WI38 (cell line): ENCODE data around the gene SKI.

Experiments
- H3K4me3 ChIP-seq: 2 replicates; pipeline ENCODE4 v1.5.1; 2011; ENCODE audit warnings: low read depth, mild to moderate bottlenecking, control low read depth, low read length
- CTCF ChIP-seq: IDR thresholded peaks from 2 replicates; pipeline ENCODE4 v1.5.1; 2012; ENCODE audit warnings: low read depth, mild to moderate bottlenecking, control low read depth, low read length

The SKI gene

GRCh38 chr1:2279817-2280216 lies 51.7 kb downstream of the SKI start:
- TF ChIP-seq CTCF = no peak
- H3K4me3 ChIP-seq = no peak overlapping the region

- TF ChIP-seq CTCF = no peak
These were observed 54.6 kb downstream of the SKI start for GRCh38 chr1:2282556-2283270.

GRCh38 chr1:2283371-2283990 lies 55.4 kb downstream of the SKI start:
- TF ChIP-seq CTCF = no peak
- H3K4me3 ChIP-seq = no peak overlapping the region

More at GRCh38 chr1:2282556-2283270, 54.6 kb downstream of the SKI start:
- H3K4me3 ChIP-seq = no peak overlapping the region

GRCh38 chr1:2283991-2284895 lies 56.1 kb downstream of the SKI start:
- no peak for TF ChIP-seq CTCF
- H3K4me3 ChIP-seq = no peak overlapping the region

GRCh38 chr1:2284932-2285331 lies 56.8 kb downstream of the SKI start:
- no peak overlapping the region for H3K4me3 ChIP-seq
- no peak for TF ChIP-seq CTCF

- no peak overlapping the region for H3K4me3 ChIP-seq
- TF ChIP-seq CTCF = no peak
These were observed 58.8 kb downstream of the SKI start for GRCh38 chr1:2286923-2287322.

GRCh38 chr1:2287649-2288048 lies 59.5 kb downstream of the SKI start:
- TF ChIP-seq CTCF = no peak

More at GRCh38 chr1:2287649-2288048, 59.5 kb downstream of the SKI start:
- H3K4me3 ChIP-seq = no peak overlapping the region
